GM21786 (cell line): ENCODE measurements around the gene CCDC60.

Source experiments
- ATAC-seq: cut with Tn5 transposase; IDR thresholded peaks from one replicate; pipeline ENCODE4 v1.9.1; 2021; ENCODE audit not compliant: unreplicated experiment

Gene CCDC60

GRCh38 chr12:119501052-119501451 lies 166.5 kb downstream of the CCDC60 start:
- no peak for ATAC-seq

GRCh38 chr12:119505001-119505400 lies 170.5 kb downstream of the CCDC60 start:
- ATAC-seq: no peak

- no peak for ATAC-seq
These were observed 178.4 kb downstream of the CCDC60 start for GRCh38 chr12:119512772-119513497.

DNA sequence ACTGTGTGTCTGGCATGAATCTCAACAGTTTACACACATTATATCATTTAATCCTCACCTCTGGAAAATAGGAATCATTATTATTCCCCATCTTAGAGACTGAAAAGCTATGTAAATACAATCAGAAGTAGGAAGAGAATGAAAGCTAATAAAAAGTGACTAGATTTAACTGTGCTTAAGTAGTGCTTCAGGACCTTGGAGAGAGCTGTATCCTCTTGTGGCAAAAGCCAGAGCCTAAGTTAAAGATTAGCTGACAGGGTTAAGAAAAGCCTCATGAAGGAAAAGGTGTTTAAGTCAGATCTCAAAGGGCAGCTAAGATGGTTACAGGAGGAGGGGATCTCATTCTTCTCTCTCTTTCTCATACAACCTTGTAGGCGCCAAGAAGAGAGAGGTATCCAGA lies 193.7 kb downstream of the CCDC60 start:
- no peak for ATAC-seq

DNA sequence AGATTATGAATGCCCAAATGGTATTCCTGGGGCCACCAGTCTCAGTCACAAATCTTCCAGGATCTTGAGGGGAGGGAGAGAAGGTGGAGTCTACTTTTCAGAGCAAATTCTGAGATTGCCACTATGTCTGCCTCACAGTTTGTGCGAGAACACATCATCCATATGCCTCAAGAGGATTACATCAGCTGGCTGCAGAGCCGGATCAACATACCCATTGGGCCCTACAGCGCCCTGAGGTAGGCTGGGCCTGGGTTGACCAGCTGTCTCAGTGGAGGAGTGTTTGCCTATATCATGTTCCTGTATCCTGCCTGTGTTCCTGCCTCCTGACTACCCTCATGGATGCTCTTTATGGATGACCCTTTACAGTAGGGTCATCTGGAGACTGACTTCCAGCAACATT lies 205.9 kb downstream of the CCDC60 start:
- no peak for ATAC-seq

DNA sequence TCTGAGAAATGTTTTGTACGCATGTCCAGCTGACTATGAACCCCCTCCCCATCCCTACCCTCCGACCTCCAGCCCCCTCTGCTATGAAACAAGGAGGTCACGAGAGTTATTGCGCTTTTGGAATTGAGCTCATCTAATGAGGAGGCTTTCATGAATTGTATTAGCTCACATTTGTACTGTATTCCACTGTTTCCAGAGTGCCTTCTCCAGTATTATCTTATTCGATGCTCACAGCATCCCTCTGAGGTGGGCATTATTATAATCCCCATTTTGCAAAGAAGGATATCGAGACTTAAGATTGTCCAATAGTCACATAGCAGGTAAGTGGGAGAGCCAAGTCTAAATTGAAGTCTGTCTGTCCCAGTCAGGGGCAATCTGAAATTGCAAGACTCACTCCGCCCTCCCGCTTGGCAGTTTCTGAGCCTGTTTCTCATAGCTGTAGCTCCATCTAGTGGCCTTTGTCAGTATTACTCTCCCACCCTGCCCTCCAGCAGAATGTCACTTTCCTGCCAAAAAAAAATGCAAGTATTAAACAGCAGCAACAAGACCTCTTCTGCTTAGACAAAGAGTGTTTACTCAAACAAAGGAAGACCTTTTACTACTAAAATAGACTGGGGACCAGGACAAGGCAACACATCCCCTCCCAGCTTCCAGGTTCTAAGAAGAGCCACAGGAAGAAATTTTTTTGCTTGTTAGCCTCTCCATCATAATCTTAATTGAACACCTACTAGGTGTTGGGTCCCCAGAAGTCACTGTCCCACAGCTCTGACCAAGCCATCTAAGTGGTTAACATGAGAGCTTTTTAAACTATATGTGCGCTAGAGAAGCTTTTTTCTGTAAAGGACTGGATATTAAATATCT lies 210.5 kb downstream of the CCDC60 start:
- ATAC-seq: no peak

DNA sequence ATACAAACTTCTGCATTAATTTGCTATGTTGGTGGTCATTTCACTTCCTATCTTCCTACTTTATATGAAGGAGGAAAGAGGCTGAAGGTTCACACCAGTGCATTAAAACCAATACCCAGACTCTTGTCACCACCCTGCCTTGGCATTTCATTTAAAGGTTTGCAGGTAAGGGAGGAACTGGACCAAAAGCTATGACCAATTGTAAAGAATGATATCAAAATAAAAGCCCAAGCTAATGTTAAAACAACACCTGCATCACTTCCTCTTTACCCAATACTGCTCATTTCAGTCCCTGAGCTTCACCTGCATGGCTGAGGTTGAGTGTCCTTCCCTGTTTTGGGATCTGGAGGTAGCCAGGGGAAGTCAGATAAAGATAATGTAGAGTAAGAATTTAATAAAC lies 211.8 kb downstream of the CCDC60 start:
- ATAC-seq: no peak

DNA sequence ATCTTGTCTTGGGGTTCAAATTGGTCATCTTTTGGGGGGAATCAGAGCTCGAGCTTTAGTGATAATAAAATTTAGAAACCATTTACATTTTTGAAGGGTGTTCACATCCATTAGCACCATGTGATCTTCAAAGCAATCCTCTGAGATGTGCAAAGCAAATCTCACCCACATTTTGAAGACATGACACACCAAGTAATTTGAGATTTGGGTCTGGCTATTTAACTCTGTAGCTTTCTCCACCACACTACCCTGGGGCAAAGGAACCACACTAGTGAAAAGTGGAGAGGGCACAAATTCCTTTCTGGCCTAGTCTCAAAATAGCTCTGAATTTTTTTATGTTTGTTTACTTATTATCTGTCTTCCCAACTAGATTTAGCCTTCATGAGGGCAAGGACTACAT lies 212.5 kb downstream of the CCDC60 start:
- ATAC-seq: no peak

DNA sequence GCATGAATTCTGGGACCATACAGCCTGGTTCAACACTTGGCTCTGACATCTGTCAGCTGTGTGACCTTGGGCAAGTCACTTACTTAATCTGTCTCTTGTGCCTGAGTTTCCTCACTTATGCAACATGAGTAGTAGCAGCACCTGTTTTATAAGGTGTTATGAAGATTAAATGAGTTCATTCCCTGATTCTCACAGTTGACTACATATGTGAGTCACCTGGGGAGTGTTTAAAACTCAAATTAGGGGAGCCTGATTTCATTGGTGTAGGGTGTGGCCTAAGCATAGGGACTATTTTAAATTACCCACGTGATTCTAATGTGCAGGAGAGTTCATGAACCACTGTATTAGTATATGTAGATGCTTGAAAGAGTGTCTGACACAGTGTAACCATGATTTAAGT lies 222.3 kb downstream of the CCDC60 start:
- ATAC-seq: no peak

GRCh38 chr12:119565404-119565803 lies 230.9 kb downstream of the CCDC60 start:
- ATAC-seq: no peak

GRCh38 chr12:119570771-119571170 lies 236.2 kb downstream of the CCDC60 start:
- no peak for ATAC-seq

DNA sequence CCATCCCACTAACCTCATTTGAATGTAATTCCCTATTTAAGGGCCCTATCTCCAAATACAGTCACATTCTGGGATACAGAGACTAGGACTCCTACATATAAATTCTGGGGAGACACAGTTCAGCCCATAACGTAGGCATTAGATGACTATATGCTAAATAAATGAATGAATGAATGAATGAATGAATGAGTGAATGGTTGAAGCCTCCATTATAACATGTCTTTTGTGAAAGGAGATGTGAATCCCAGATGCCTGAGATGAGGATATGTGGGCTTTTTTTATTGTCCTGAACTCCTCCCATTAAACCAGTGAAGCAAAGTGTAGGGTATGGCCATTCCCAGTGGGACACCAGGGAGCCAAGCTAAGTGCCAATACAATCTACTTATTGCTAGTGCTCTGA lies 238.6 kb downstream of the CCDC60 start:
- ATAC-seq: no peak

GRCh38 chr12:119574255-119574654 lies 239.7 kb downstream of the CCDC60 start:
- ATAC-seq: no peak

GRCh38 chr12:119576118-119576810 lies 241.7 kb downstream of the CCDC60 start:
- ATAC-seq: no peak

DNA sequence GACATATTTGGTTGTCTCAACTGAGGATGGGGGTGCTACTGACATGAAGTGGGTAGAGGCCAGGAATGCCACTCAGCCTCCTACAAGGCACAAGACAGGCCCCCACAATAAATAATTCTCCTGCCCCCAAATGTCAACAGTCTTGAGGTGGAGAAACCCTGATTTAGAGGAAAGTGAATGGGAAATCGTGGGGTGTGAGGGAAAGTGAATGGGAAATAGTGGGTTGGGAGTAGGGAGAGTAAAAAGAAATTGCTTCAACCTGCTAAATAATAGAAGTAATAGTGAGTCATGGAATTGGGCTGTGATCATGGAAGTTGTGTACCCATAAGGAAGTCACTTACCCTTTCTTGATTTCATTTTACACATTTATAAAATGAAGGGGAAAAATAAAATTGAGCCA lies 242.4 kb downstream of the CCDC60 start:
- ATAC-seq: no peak

- ATAC-seq: no peak
These were observed 243.6 kb downstream of the CCDC60 start for GRCh38 chr12:119578112-119578511.

DNA sequence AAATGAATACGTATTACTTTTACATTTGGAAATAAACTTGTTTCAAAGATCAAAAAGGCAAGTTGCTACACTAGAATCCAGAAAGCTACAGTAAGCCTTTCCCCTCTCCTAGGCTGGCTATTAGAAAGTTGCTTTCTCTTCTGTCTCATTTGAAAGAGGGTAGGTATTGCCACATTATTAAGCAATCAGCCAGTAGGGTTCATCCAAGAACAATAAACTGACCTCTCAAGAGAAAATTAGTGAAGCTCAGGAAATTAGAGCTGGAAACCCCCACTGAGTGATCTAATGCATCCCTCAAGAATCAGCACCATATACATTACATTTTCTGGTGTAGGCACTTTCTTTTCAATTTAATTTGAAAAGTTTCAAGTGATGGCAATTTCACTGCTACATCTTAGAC lies 254.6 kb downstream of the CCDC60 start:
- ATAC-seq: no peak

DNA sequence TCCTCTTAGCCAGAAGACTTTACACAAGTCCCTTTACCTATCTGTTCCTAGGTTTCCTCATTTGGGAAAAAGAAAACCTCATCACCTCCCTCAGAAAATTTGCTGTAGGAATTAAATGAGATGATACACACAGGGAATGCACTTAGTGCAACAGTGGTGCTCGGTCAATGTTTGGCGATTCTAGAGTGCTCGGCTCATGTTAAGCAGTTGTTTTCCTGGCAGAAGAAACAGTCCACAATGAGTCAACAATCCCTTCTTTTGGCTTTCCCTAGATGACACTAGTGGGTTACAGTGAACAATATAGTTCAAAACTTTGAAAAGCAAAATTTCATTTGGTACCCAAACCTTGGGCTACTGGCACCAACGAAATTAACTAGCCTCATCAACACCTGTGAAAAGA lies 255.1 kb downstream of the CCDC60 start:
- no peak for ATAC-seq
